ENCODE data around the gene UNK.
A peak's percentile ranks its signal among the peaks of the same experiment; 100 is the strongest.

Gene UNK

GRCh38 chr17:75842411-75842810, 57.8 kb downstream of the UNK start:
- Mint-ChIP-seq H3K4me3 (peak overlapping the region; percentile 92), H3K9me3 (no peaks in the 10 kb centered on the region), H3K36me3 (no peaks in the 10 kb centered on the region), H3K27ac (no peak overlapping the region), H3K4me1 (peaks cover 24% of the 10 kb centered on the region), H3K27me3 (no peaks in the 10 kb centered on the region)

GRCh38 chr17:75842963-75843576, 58.5 kb downstream of the UNK start:
- H3K9me3 Mint-ChIP-seq = no peaks in the 10 kb centered on the region
- H3K4me3 Mint-ChIP-seq = peak overlapping the region; percentile 92
- peaks cover 22% of the 10 kb centered on the region for H3K4me1 Mint-ChIP-seq
- H3K36me3 Mint-ChIP-seq = peaks cover 1% of the 10 kb centered on the region
- H3K27ac Mint-ChIP-seq = peak overlapping the region; percentile 90
- no peaks in the 10 kb centered on the region for H3K27me3 Mint-ChIP-seq

GRCh38 chr17:75843577-75844529, 59.2 kb downstream of the UNK start, which contains the start of gene UNC13D:
TSS of gene UNC13D (minus strand) at chr17:75844404. CDS start at chr17:75844337, 67 bp downstream.
- Mint-ChIP-seq H3K9me3 (no peaks in the 10 kb centered on the region), H3K36me3 (peaks cover 1% of the 10 kb centered on the region), H3K27me3 (no peaks in the 10 kb centered on the region), H3K4me3 (peak within 1 kb of the TSS; percentile 92), H3K4me1 (peaks cover 26% of the 10 kb centered on the region), H3K27ac (peak within 1 kb of the TSS; percentile 93)

- no peaks in the 10 kb centered on the region for H3K9me3 Mint-ChIP-seq
- H3K27ac Mint-ChIP-seq = peak overlapping the region; percentile 35
- peaks cover 26% of the 10 kb centered on the region for H3K4me1 Mint-ChIP-seq
- no peaks in the 10 kb centered on the region for H3K27me3 Mint-ChIP-seq
- H3K36me3 Mint-ChIP-seq = peaks cover 1% of the 10 kb centered on the region
- peak overlapping the region; percentile 92 for H3K4me3 Mint-ChIP-seq
These were observed 60.0 kb downstream of the UNK start for GRCh38 chr17:75844530-75845057.

GRCh38 chr17:75845058-75845711, 60.6 kb downstream of the UNK start:
- Mint-ChIP-seq H3K27me3 (no peaks in the 10 kb centered on the region), H3K4me1 (peaks cover 26% of the 10 kb centered on the region), H3K36me3 (peaks cover 1% of the 10 kb centered on the region), H3K27ac (peak overlapping the region; percentile 35), H3K9me3 (no peaks in the 10 kb centered on the region), H3K4me3 (peak overlapping the region; percentile 49)

- Mint-ChIP-seq H3K9me3 (no peaks in the 10 kb centered on the region), H3K36me3 (peaks cover 1% of the 10 kb centered on the region), H3K4me3 (no peak overlapping the region), H3K27ac (peak overlapping the region; percentile 43), H3K4me1 (peaks cover 26% of the 10 kb centered on the region), H3K27me3 (no peaks in the 10 kb centered on the region)
These were observed 61.5 kb downstream of the UNK start for GRCh38 chr17:75845933-75846691.

GRCh38 chr17:75846692-75847613, 62.3 kb downstream of the UNK start:
- H3K27me3 Mint-ChIP-seq = no peaks in the 10 kb centered on the region
- H3K4me3 Mint-ChIP-seq = no peak overlapping the region
- peaks cover 1% of the 10 kb centered on the region for H3K36me3 Mint-ChIP-seq
- H3K27ac Mint-ChIP-seq = no peak overlapping the region
- peaks cover 25% of the 10 kb centered on the region for H3K4me1 Mint-ChIP-seq
- H3K9me3 Mint-ChIP-seq = no peaks in the 10 kb centered on the region

- Mint-ChIP-seq H3K4me1 (peaks cover 25% of the 10 kb centered on the region), H3K27me3 (no peaks in the 10 kb centered on the region), H3K36me3 (peaks cover 1% of the 10 kb centered on the region), H3K4me3 (no peak overlapping the region), H3K9me3 (no peaks in the 10 kb centered on the region), H3K27ac (peak overlapping the region; percentile 51)
These were observed 63.3 kb downstream of the UNK start for GRCh38 chr17:75847614-75848522.

- Mint-ChIP-seq H3K4me1 (peaks cover 31% of the 10 kb centered on the region), H3K27ac (peak overlapping the region; percentile 51), H3K4me3 (no peak overlapping the region), H3K36me3 (peaks cover 1% of the 10 kb centered on the region), H3K9me3 (no peaks in the 10 kb centered on the region), H3K27me3 (no peaks in the 10 kb centered on the region)
These were observed 64.1 kb downstream of the UNK start for GRCh38 chr17:75848523-75849278.

- no peaks in the 10 kb centered on the region for H3K27me3 Mint-ChIP-seq
- no peak overlapping the region for H3K27ac Mint-ChIP-seq
- no peaks in the 10 kb centered on the region for H3K9me3 Mint-ChIP-seq
- peaks cover 31% of the 10 kb centered on the region for H3K4me1 Mint-ChIP-seq
- H3K36me3 Mint-ChIP-seq = peaks cover 1% of the 10 kb centered on the region
- no peak overlapping the region for H3K4me3 Mint-ChIP-seq
These were observed 64.7 kb downstream of the UNK start for GRCh38 chr17:75849279-75849646.

GRCh38 chr17:75849724-75850123, 65.1 kb downstream of the UNK start:
- Mint-ChIP-seq H3K36me3 (peaks cover 1% of the 10 kb centered on the region), H3K4me1 (peaks cover 35% of the 10 kb centered on the region)

GRCh38 chr17:75850928-75851692, 66.5 kb downstream of the UNK start:
- H3K27me3 Mint-ChIP-seq = no peaks in the 10 kb centered on the region
- no peak overlapping the region for H3K4me3 Mint-ChIP-seq
- peaks cover 1% of the 10 kb centered on the region for H3K36me3 Mint-ChIP-seq
- no peaks in the 10 kb centered on the region for H3K9me3 Mint-ChIP-seq
- H3K4me1 Mint-ChIP-seq = peaks cover 24% of the 10 kb centered on the region
- H3K27ac Mint-ChIP-seq = no peak overlapping the region

More at GRCh38 chr17:75849724-75850123, 65.1 kb downstream of the UNK start:
- H3K4me3 Mint-ChIP-seq = no peak overlapping the region
- no peaks in the 10 kb centered on the region for H3K9me3 Mint-ChIP-seq
- H3K27me3 Mint-ChIP-seq = no peaks in the 10 kb centered on the region
- H3K27ac Mint-ChIP-seq = no peak overlapping the region

All from activated naive CD4-positive, alpha-beta T cell treated with anti-CD3 and anti-CD28 coated beads, Interleukin-2, amount 50 U/mL, for 24 hours (primary cell).